HG03354 (cell line): ENCODE results near the gene ZBTB8OS.

Experiments
- ATAC-seq: cut with Tn5 transposase; IDR thresholded peaks from one replicate; pipeline ENCODE4 v1.9.1; 2021; ENCODE audit warnings: mild to moderate bottlenecking; ENCODE audit not compliant: unreplicated experiment, poor library complexity, severe bottlenecking

Gene ZBTB8OS

DNA sequence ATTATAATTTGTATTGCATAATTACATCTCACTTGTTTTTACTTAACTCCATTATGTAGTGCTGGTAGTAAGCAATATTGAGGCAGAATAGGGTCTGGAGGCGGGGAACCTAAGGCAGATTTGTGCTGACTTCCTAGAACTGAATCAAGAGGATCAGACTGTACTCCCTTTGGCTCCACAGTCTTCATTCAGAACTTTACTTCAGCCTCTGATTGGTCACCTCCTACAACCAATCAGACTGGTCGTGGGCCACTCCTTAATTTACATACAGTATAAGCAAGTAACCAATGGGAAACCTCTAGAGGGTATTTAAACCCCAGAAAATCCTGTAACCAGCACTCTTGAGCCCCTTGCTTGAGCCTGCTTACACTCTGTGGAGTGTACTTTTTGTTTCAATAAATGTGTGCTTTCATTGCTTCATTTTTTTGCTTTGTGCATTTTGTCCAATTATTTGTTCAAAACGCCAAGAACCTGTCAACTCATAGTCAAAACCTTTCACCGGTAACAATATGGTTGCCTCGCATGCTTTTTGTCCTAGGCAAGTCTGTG, 31.6 kb downstream of the ZBTB8OS start:
- ATAC-seq: no peak

DNA sequence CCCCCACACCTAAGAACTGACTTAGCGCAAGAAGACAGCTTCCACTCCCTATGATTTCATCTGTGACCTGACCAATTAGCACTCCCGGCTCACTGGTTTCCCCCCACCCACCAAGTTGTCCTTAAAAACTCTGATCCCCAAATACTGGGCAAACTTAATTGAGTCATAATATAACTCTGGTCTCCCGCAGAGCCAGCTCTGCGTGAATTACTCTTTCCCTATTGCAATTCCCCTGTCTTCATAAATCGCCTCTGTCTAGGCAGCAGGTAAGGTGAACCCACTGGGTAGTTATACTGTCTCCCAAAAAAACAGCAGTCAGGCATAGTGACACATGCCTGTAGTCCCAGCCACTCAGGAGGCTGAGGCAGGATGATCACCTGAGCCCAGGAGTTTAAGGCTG, 36.9 kb downstream of the ZBTB8OS start:
- no peak for ATAC-seq

- peak; percentile 76 for ATAC-seq
Measured at GRCh38 chr1:32612189-32612881, 38.0 kb downstream of the ZBTB8OS start.

- ATAC-seq: peak; percentile 27
Measured at GRCh38 chr1:32611859-32612188, 38.5 kb downstream of the ZBTB8OS start.

DNA sequence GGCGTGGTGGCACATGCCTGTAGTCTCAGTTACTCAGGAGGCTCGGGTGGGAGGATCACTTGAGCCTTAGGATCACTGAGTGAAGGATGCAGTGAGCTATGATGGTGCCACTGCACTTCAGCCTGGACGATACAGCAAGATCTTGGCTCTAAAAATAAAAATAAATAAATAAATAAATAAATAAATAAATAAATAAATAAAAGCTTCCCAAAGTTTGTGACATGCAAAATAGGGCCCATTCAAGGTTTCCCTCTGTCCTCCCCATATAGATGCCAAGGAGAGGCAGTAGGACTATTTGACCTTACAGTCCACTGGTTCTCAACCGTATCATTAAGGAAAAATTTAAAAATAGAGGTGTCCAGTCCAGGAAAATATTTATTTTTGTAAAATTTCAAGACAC, 41.2 kb downstream of the ZBTB8OS start:
- ATAC-seq: no peak

- ATAC-seq: no peak
Measured at GRCh38 chr1:32606565-32607371, 43.6 kb downstream of the ZBTB8OS start.

- no peak for ATAC-seq
Measured at GRCh38 chr1:32605711-32606424, 44.5 kb downstream of the ZBTB8OS start.

GRCh38 chr1:32600034-32600433, 50.3 kb downstream of the ZBTB8OS start:
- no peak for ATAC-seq

DNA sequence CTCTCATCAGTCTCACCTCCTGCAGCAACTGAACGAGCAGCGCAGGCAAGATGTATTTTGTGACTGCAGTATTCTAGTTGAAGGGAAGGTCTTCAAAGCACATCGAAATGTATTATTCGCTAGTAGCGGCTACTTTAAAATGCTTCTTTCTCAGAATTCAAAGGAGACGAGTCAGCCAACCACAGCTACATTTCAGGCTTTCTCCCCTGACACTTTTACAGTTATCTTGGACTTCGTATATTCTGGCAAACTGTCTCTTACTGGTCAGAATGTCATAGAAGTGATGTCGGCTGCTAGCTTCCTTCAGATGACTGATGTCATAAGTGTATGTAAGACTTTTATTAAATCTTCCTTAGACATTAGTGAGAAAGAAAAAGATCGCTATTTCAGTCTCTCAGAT, 57.4 kb downstream of the ZBTB8OS start:
- no peak for ATAC-seq

- no peak for ATAC-seq
Measured at GRCh38 chr1:32580348-32581017, 69.9 kb downstream of the ZBTB8OS start.
